IPS DF 4.7 (cell line): ENCODE measurements around the gene ARHGAP11A.

Source experiments
- DNase-seq: peaks from one replicate; pipeline ENCODE4 v3.0.0-alpha.2; 2013; ENCODE audit warnings: low spot score; ENCODE audit errors: extremely low read depth

ARHGAP11A gene

DNA sequence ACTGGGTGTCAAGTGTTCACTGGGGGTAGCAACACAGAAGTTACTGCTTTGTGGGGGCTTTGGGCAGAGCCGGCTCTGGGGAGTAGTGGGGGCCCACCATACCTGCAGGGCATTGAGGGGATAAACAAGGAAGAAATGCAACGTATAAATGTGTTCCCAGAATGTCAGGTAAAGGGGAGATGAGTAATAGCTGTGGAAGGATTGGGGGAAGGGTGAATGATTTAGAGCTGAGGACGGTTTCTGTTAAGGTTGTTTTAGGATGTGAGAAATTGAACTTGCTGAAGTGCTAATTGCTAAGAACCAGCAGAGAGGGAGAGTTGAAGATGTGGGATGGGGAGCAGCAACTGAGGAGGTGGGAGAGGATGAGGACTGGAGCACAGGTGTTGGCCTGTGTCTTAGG lies 36.9 kb downstream of the ARHGAP11A start:
- no peak for DNase-seq

DNA sequence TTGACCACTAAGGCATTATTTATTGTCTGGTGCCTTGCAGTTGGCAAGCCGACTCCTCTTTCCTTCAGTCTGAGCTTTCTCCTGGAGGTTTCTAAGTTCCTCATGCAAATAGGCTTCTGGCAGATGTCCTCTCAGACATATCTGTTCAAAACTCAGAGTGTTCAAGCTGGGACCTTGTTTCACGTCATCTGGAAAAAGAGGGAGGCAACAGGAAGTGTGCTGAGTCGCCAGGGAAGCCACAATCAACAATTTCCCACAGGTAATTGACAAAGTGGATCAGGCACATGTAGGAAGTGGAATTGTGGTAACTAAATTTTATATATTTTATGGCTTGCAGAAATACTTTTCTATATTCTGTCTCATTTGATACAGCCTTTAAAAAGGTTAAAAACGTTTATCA lies 40.8 kb downstream of the ARHGAP11A start:
- no peak for DNase-seq

DNA sequence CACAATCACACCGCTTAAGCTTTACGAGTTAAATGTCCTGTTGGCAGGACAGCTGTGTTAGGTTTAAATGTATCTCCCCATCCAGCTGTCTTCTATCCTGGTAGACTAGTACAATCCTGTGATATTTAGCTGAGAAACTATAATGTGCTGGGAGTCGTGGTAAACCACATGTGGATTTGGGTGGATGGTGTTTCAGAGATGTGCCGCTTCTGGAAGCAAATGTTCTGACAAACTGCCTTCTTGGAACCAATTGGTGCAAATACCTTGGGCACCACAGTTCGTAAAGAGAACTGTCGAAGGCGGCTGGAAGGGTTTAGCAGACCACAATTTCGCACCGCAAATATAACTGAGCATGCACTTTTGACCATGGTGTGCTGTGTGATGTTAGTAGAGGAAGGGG lies 41.2 kb downstream of the ARHGAP11A start:
- no peak for DNase-seq

DNA sequence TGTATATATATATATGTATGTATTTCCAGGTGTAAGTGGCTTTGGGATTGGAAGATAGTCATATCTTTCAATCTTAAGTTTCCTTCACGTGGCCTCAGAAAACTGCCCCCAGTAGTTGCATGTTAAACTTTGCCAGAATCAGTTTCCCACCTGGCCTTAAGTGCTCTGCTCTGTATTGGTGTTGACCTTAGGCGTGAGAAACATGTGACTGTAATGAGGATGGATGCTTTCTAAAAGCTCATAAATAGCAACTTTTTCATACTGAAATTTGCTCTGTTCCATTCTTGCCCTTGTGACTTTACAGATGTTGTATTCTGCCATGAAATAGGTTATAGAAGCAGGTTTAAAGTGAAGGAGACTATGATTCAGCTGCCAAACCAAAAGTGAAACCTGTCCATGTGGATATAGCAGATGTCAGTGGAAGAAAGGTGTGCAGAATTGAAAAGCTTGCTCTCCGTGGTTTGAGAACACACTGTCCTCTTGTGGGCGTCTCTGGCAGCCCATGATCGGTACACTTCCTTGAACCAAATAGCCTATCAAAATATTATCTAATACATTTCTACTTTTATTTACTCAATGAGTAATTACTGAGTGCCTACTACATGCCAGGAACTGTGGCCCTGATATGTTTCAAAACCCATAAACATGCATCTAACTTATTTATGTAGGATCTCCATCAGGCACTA lies 42.0 kb downstream of the ARHGAP11A start:
- DNase-seq: no peak

DNA sequence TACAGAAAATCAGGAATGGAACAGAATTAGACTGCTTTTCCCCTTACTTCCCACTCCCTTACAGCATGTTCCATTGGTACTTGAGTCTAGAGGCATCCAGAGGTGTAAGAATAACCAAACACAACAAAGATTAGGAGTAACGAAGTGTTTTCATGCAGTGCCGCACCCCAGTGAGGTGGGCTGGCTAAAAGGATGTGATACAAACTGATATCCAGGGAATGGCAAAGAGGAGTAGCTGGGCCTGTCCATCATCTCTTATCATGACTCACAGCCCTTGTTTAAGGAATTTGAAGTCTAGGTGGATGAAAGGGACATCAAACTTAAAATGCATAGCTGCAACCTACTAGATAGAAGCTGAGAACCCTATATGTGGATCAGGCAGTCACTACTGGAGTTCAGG lies 42.6 kb downstream of the ARHGAP11A start:
- no peak for DNase-seq

DNA sequence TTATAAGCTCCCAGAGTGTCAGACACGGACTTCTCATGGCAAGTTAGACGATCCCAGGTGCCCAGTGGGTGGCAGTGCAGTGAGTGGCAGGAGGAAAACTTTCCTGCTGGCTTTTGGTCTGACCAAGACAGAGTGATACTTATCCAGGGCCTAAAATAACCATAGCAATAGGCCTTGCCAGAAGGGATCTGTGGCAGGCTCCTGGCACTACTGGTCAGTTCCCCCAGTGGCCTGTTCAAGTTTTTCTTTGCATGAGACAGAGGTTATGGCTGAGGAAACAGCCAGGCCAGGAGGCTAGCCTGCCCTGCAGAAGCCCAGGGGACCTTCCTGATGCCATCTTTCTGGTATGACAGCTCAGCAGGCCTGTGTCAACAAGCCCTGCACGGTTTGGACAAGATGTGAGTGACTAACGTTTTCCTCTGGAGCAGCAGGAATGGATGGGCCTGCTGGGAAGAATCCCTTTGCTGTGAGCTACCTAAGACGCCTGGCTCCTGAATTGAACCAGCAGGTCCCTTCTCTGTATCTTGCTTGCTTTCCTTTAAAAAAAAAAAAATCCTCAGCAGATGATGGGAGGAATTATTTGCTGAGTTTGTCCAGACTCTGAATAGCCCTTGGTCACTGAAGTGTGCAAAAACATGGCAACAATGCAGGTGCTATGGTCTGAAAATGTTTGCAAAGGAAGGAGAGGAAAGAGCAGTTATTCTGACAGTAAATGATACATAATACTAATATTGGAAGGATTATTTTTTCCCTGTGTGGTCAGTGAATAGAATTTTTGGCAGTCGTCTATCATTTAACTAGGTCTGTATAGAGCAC lies 44.2 kb downstream of the ARHGAP11A start:
- DNase-seq: no peak

DNA sequence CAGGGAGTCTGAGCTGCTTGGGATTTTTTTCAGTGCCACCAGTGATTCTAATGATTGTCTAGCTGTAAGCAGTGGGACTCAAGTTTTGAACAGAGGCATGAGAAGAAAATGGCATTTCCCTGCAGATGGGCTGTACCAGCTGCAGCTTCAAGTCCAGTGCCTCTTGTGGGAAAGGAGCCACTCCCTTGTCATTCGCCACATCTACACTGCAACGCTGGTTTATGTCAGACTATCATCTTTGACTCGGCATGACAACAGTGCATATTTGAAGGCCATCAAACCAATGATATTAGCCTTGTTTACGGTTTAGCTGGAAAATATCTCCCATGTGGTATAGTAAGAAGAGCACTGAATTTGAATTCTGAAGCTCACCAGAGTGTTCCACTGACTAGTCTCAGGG lies 48.4 kb downstream of the ARHGAP11A start:
- DNase-seq: no peak

DNA sequence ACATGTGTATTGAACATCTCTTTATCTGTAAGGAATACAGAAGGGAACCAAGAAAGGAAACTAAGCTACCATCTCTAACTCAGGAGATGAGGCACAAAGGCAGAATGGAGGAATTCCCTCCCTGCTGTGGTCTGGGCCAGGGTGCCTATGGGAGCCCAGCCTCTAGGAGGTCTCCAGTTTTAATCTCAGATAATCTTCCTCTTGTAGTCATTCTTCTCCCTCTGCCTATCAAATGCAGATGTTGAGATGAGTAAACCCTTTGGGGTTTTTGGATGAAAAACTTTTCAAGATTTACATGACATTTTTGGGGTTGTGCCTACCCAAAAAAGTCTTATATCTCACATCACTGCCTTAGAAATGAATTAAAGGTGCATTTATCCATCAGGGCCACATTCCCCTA lies 49.5 kb downstream of the ARHGAP11A start:
- no peak for DNase-seq

DNA sequence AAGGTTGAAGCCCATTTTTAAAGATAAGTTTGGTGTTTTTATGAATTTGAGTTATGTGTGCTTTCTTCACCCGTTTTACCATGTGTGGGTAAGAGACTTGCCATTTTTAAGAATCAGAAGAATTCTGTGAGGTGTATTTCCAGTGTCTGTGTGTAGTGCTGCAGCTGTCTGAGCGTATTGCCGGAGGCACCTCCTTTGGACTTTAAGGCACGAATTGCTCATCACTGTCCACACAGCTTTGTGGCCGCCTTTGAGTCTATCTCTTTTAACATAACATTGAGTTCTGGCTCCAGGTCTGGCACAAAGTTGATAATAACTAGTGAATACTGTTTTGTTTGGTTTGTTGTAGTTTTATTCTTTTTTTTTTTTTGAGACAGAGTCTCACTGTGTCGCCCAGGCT lies 52.0 kb downstream of the ARHGAP11A start:
- no peak for DNase-seq

DNA sequence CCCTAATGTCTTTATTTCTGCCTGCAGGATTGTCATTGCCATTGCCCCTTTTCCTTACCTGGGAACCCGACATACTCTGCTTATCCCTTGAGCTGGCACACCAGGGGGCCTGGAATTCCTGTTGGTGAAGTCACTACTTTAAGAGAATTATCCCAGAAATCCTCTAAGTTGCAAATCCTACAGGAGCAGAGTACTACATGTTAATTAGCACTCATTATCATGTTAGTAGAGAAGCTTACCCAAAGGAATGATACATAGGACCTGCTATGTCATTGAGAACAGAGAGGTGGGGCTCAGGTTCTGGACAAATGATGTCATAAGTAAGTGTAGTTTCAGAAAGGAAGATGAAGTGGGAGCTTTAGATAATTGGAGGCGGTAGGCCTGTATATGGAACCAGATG lies 53.6 kb downstream of the ARHGAP11A start:
- DNase-seq: no peak

DNA sequence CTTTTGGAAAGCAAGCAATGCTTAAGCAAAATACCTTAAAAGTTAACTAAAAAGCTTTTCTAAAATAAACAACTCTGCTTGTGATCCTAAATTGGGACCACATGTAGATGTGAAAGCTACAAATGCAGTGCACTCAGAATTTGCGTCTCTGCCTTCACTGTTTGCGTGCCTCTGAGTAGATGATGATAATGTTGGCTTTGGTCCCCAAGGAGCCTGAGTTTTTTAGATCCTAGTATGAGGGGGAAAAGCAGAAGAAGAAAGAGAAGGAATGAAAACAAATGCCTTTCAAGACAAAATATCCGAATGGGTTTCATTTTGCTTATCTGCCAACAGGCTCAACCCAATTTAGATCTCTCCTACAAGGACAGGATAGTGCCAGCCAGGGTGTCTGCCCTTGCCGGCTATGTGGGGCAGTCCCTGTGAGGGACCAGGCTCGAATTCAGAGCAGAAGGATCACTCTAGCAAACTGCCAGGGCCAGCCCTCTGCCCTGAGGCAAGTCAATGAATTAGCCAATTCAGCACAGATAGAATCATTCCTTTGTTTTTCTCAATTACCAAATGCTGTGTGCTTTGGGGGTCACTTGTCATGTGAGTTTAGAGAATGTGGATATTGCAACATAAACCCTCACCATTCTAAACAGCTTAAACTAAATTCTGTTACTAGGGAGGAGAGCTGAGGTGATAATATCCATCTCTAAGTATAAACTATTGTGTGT lies 54.8 kb downstream of the ARHGAP11A start:
- no peak for DNase-seq

DNA sequence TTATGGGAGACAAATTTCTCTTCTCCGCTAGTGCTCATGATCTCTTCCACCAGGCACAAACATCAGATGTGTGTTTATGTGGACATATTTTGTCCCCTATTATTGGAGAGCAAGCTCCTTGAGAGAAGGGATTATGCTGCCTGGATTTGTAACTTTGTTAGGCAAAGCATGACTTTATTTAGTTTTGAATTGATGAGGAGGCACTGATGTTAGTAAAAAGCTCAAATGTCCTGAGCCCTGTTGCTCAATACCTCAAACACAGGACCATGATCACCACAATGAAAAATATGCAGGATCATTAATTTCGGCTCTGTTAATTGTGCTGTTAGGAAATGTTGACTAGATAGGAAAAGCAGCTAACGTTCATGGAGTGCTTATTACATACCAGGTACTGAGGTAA lies 55.3 kb downstream of the ARHGAP11A start:
- DNase-seq: no peak

DNA sequence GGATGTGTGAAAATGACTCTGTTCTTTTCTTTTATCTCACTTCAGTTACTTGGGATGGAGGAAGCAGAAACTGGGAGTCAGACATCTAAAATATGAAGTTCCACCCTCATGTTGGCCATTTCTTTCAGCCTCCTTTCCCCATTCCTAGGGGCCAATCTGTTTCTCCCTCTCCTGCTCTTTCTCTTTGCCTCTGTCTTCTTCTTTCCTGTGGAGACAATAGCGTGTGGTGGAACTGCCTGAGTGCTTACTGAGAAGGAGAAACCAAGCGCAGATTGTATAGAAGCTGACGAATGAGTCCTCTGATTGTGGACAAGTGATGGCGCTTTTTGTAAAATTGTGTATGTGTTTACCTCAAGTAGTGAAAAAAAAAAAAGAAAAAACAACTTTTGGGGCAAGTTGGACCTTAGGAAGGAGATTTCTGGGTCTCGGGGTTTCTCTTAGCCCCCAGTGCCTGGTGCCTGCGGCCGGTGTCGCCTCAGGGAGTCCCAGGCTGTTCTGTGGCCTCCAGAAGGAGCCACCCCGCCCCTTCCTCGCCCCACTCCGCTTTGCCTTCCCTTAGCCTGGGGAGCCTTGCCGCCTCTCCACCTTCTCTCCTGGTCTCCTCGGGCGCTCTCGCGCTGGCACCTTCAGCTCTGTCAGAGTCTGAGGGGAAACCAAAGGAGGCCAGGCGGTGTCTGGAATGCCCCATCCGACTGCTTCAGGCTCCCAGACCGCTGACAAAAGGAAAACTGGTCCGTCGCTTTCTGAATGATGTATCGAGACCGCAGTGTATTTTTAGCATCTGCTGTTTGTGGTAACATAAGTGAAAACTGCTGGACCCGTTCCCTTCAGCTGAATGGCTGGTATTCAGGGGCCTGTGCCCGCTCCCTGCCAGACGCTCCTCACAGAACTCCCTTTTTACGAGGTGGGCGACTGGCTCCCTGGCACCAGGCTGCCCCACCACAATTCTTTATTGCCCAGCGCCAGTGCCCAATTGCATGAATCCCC lies 56.3 kb downstream of the ARHGAP11A start:
- no peak for DNase-seq

DNA sequence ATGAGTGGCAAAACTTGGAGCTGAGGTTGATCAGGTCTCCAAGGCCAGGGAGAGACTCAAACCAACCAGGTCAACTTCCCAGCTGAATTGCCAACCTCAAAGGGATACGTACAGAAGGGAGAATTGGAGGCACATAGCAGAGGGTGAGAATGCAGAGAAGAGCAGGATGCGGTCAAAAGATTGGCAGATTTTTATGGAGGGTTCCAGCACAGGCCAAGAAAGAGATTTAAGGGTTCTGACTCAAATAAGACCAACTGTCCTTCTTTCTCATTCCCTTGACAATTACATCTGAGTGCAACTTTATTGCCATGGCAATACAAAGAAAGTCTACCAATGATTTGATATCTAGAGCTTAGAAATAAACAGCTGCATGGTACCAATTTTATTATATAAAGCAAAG lies 59.4 kb downstream of the ARHGAP11A start:
- DNase-seq: no peak

DNA sequence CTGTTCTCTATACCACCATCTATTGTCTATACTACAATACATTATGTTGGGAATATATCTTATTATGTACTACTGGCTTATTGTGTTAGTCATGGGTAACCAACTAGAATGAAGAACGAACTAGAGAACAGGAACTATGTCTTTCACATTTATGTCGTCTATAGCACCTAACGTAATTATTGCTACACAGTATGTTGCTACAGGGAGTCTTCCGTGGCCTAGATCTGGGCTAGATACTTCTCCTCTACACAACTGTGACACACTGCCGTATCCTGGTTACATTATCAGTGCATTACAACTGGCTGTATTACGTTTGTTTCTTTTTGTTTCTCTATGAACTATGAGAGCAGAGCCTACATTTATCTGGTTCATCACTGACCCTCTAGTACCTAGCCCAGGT lies 60.2 kb downstream of the ARHGAP11A start:
- no peak for DNase-seq

DNA sequence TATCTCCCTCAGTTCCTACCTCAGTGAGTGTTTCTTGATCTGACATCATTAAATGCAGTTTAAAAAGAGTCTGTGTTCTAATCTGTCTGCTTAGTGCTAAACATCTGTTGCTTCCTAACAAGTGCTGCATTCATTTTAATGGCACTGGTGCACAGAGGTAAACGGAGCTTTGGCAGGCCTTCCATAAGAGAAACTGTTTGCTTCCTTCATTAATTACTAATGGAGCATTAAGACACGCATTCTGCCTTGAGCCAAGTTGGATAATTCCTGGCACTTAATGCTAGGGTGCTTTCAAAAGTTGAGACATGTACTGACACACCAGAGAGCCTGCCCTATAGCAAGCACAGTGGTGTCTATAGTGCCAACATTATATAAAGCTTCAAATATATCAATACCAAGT lies 60.9 kb downstream of the ARHGAP11A start:
- no peak for DNase-seq

DNA sequence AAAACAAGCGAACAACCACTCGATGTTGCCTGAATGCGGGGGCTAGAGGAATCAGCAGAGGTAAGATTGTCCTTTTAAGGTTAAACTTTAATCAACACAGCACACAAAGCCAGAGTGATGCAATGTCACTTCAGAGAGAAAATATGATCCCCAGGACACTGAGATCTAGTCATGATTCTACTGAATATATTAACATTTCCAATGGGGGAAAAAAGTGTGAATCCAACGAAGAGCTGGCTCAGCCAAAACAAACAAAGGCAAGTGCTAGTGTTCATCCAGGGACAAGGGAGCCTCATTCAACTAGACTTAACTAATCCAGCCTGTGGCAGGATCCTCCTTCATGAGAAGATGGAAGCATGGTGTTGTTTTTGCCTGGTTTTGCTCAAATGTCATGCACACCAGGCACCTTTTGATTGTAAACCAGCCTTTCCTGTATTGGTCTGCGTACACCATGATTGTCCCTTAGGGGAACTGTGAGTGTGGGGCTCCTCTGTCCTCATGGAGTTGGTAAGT lies 62.0 kb downstream of the ARHGAP11A start:
- DNase-seq: no peak

DNA sequence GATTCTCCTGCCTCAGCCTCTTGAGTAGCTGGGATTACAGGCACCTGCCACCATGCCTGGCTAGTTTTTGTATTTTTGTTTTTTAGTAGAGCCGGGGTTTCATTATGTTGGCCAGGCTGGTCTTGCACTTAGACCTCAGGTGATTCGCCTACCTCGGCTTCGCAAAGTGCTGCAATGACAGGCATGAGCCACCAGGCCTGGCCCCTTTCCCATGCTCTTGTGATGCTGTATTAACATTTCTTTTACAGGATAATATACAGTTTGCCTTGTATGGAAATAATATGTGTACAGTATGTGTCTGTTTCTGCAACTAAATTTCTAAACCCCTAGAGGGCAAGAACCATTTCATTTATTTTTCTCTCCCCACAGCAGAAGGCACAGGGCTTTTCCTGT lies 64.0 kb downstream of the ARHGAP11A start:
- no peak for DNase-seq

DNA sequence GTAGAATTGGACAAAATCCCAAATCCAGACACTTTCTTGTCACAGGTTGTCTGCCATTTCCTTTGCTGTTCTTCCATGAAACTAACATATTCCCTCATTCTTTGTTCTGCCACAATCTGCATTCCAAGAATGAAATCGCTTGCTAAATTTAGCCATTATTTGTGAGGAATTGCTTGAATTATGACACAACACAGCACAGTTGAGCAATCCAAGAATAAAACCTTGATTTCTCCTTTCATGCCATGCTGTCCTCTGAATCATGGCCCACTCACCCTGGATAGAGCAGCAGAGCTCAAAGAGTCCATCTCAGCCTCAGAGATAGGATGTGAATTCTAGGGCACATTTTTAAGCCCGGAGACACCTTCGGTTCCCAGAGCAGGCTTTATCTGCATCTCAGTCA lies 67.3 kb downstream of the ARHGAP11A start:
- no peak for DNase-seq

DNA sequence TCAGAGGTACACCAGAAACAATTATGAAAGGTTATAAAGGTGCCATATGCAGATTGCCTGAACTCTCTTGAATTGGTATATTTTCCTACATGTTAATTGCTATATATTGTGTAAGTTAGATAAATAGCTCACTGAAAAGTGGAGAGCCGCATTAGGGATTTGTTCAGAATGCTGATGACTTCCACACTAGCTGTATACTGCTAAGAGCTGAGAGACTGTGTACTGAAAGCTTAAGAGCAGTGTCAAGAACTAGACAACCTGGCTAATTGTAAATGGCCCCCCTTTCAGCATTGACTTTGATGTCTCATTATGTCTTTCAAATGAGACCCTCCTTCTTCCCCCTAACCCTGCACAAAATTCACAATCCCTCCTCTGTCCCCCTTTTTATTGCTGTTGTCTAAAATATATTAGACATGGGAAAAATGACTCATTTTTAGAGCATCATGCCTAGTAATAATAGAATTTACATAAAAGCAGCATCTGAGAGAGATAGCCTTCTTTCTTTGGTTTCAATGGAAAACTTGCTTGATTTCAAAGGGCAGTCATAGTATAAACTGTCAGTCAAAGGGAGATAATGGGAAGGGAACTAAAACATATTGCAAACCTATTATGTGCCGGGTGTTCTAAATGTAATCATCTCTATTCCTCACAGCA lies 67.8 kb downstream of the ARHGAP11A start:
- DNase-seq: no peak
